ENCODE measurements around the gene MT1E.

GRCh38 chr16:56615353-56615752 lies 10.2 kb upstream of the MT1E start:
- TF ChIP-seq CTCF (conservative IDR thresholded peaks at IDR 0.05; ENCODE audit: low read depth, low read length), result no peak
- no peak for TF ChIP-seq EZH2 (IDR thresholded peaks at IDR 0.05; ENCODE audit: borderline replicate concordance, low read depth, low read length, poor library complexity, severe bottlenecking)
